CD4-positive, alpha-beta T cell treated with Interleukin-15 for 1 hour (primary cell): Measurements from ENCODE around the gene BORCS8.
"Not testable (repeated sequence)": the region's sequence is repeated elsewhere in the genome, so short reads cannot be mapped to it uniquely, and the experiment has no call there.

Experiments
- DNase-seq: peaks from one replicate; pipeline ENCODE4 v3.0.0-alpha.2; 2020

Gene BORCS8

GRCh38 chr19:19147344-19147743 is 44.6 kb downstream of the BORCS8 start:
- DNase-seq = no peak

- DNase-seq = no peak
These were observed 45.1 kb downstream of the BORCS8 start for GRCh38 chr19:19146865-19147264.

- peak; percentile 79 for DNase-seq
These were observed 46.0 kb downstream of the BORCS8 start for GRCh38 chr19:19145684-19146608.

- DNase-seq = no peak
These were observed 46.7 kb downstream of the BORCS8 start for GRCh38 chr19:19145281-19145680.

- DNase-seq = no peak
These were observed 49.6 kb downstream of the BORCS8 start for GRCh38 chr19:19142347-19142746.

GRCh38 chr19:19140476-19140875 is 51.5 kb downstream of the BORCS8 start:
- DNase-seq = no peak

GRCh38 chr19:19139876-19140229 is 52.1 kb downstream of the BORCS8 start:
- no peak for DNase-seq

GRCh38 chr19:19138109-19138981 is 53.6 kb downstream of the BORCS8 start, which contains the start of gene TMEM161A:
TMEM161A (minus strand) TSS chr19:19138478; CDS start chr19:19138428, 50 bp downstream.
- DNase-seq = peak; percentile 97

- no peak for DNase-seq
These were observed 54.3 kb downstream of the BORCS8 start for GRCh38 chr19:19137556-19138108.

GRCh38 chr19:19135713-19136112 is 56.2 kb downstream of the BORCS8 start:
- DNase-seq = not testable (repeated sequence)

- peak; percentile 41 for DNase-seq
These were observed 57.2 kb downstream of the BORCS8 start for GRCh38 chr19:19134687-19135158.

- DNase-seq = no peak
These were observed 58.0 kb downstream of the BORCS8 start for GRCh38 chr19:19133985-19134384.

- DNase-seq = no peak
These were observed 59.0 kb downstream of the BORCS8 start for GRCh38 chr19:19132912-19133311.

GRCh38 chr19:19131989-19132388 is 60.0 kb downstream of the BORCS8 start:
- no peak for DNase-seq
